Measurements from ENCODE around the gene SLC22A13.

Gene SLC22A13

GRCh38 chr3:38260474-38260873, 5.1 kb upstream of the SLC22A13 start:
- TF ChIP-seq CTCF (conservative IDR thresholded peaks at IDR 0.05; ENCODE audit: low read depth, low read length) = no peak
- H3K4me3 ChIP-seq (ENCODE audit: low read length) = no peak overlapping the region
- no peak for DNase-seq (ENCODE audit: low read depth)

GRCh38 chr3:38264353-38264771, 1.2 kb upstream of the SLC22A13 start:
- TF ChIP-seq CTCF (conservative IDR thresholded peaks at IDR 0.05; ENCODE audit: low read depth, low read length) = no peak
- DNase-seq (ENCODE audit: low read depth) = no peak
- H3K4me3 ChIP-seq (ENCODE audit: low read length) = no peak overlapping the region

GRCh38 chr3:38264779-38265178, 833 bp upstream of the SLC22A13 start:
- DNase-seq (ENCODE audit: low read depth) = no peak
- no peak for TF ChIP-seq CTCF (conservative IDR thresholded peaks at IDR 0.05; ENCODE audit: low read depth, low read length)
- H3K4me3 ChIP-seq (ENCODE audit: low read length) = no peak overlapping the region

- DNase-seq (ENCODE audit: low read depth) = no peak
- no peak overlapping the region for H3K4me3 ChIP-seq (ENCODE audit: low read length)
- TF ChIP-seq CTCF (conservative IDR thresholded peaks at IDR 0.05; ENCODE audit: low read depth, low read length) = no peak
Measured at GRCh38 chr3:38266810-38267209, 1.2 kb downstream of the SLC22A13 start.

GRCh38 chr3:38267662-38268061, 2.0 kb downstream of the SLC22A13 start:
- DNase-seq (ENCODE audit: low read depth) = no peak
- peak; percentile 4 for TF ChIP-seq CTCF (conservative IDR thresholded peaks at IDR 0.05; ENCODE audit: low read depth, low read length)
- H3K4me3 ChIP-seq (ENCODE audit: low read length) = no peak overlapping the region

GRCh38 chr3:38268087-38268486, 2.5 kb downstream of the SLC22A13 start:
- no peak for DNase-seq (ENCODE audit: low read depth)
- no peak for TF ChIP-seq CTCF (conservative IDR thresholded peaks at IDR 0.05; ENCODE audit: low read depth, low read length)
- H3K4me3 ChIP-seq (ENCODE audit: low read length) = no peak overlapping the region

- DNase-seq (ENCODE audit: low read depth) = no peak
- TF ChIP-seq CTCF (conservative IDR thresholded peaks at IDR 0.05; ENCODE audit: low read depth, low read length) = no peak
- H3K4me3 ChIP-seq (ENCODE audit: low read length) = no peak overlapping the region
Measured at GRCh38 chr3:38268522-38268921, 2.9 kb downstream of the SLC22A13 start.
